Measurements from ENCODE around the gene HCN4.

DNA sequence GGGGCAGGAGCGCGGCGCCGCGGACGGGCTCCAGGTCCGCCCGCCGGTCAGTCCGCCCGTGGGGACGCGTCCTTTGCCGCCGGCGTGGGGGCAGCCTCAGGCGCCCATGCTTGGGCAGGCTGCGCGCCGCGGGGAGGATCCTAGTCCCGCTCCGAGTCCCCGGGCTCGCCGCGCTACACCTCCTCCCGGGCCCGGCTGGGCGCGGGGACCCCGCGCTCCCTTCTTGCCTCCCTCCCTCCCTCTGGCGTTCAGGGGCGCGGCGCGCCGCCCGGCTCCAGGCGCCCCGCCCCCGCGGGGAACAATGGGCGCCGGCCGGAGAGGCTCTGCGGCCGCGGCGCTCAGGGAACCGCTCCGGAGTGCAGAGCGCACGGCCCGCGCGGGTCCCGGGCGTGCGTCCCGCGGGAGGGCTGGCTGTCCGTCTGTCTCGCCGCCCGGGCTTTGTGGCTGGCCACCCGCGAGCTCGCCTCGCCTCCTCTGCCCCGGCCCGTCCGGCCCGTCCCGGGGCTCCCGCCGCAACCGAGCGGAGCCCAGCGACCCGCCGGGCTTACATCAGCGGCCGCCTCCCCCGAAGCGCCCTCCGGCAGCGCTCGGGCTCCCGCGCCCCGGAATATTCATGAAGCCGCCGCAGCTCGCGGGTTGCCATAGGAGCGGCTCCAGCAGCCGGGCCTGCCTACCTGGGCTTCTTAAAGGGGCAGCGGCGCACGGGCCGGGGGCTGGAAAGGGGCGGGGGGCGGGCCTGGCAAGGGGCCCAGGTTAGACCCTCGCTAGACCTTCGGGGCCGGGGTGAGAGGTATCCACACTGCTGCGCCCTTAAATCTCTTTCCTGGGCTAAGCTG lies at the start of gene HCN4:
- TF ChIP-seq, protein P1, sequence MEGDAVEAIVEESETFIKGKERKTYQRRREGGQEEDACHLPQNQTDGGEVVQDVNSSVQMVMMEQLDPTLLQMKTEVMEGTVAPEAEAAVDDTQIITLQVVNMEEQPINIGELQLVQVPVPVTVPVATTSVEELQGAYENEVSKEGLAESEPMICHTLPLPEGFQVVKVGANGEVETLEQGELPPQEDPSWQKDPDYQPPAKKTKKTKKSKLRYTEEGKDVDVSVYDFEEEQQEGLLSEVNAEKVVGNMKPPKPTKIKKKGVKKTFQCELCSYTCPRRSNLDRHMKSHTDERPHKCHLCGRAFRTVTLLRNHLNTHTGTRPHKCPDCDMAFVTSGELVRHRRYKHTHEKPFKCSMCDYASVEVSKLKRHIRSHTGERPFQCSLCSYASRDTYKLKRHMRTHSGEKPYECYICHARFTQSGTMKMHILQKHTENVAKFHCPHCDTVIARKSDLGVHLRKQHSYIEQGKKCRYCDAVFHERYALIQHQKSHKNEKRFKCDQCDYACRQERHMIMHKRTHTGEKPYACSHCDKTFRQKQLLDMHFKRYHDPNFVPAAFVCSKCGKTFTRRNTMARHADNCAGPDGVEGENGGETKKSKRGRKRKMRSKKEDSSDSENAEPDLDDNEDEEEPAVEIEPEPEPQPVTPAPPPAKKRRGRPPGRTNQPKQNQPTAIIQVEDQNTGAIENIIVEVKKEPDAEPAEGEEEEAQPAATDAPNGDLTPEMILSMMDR (IDR thresholded peaks at IDR 0.05) = no peak
- TF ChIP-seq POLR2AphosphoS5 (IDR thresholded peaks at IDR 0.05) = no peak
- no peak for TF ChIP-seq POLR2A (IDR thresholded peaks at IDR 0.05)
